ENCODE data around the gene KCTD1.

GRCh38 chr18:26407736-26408601, 140.4 kb downstream of the KCTD1 start:
- TF ChIP-seq, protein P1, sequence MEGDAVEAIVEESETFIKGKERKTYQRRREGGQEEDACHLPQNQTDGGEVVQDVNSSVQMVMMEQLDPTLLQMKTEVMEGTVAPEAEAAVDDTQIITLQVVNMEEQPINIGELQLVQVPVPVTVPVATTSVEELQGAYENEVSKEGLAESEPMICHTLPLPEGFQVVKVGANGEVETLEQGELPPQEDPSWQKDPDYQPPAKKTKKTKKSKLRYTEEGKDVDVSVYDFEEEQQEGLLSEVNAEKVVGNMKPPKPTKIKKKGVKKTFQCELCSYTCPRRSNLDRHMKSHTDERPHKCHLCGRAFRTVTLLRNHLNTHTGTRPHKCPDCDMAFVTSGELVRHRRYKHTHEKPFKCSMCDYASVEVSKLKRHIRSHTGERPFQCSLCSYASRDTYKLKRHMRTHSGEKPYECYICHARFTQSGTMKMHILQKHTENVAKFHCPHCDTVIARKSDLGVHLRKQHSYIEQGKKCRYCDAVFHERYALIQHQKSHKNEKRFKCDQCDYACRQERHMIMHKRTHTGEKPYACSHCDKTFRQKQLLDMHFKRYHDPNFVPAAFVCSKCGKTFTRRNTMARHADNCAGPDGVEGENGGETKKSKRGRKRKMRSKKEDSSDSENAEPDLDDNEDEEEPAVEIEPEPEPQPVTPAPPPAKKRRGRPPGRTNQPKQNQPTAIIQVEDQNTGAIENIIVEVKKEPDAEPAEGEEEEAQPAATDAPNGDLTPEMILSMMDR (IDR thresholded peaks at IDR 0.05; ENCODE audit: insufficient read depth, low read depth, low read length), result no peak
- no peak for TF ChIP-seq EZH2 (IDR thresholded peaks at IDR 0.05; ENCODE audit: insufficient read depth, low read length)

Data from astrocyte (in vitro differentiated cells and primary cell).